ENCODE results near the gene CLEC3B.
"Not testable (repeated sequence)": the region's sequence is repeated elsewhere in the genome, so short reads cannot be mapped to it uniquely, and the experiment has no call there.

Gene CLEC3B

GRCh38 chr3:45026038-45026437, at the start of gene CLEC3B:
CLEC3B (plus strand) TSS chr3:45026303; CDS start chr3:45026363, 60 bp downstream.
- no peak for ATAC-seq

GRCh38 chr3:44981220-44981619, 44.9 kb upstream of the CLEC3B start:
- ATAC-seq, result no peak

DNA sequence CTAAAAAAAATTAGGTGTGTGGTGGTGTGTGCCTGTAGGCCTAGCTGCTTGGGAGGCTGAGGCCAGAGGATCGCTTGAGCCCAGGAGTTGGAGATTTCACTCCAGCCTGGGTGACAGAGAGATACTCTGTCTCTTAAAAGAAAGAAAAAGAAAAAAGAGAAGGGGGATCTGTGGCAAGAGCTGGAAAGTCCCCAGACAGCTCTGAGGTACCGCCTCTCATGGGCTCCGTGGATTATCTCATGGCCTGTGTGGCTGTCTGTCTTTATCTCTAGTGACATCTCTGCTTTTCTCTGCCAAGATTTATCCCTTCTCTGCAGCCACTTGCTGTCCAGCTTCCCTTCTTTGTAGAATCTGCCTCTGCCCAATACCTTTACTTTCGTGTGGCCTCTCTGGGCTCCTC, 44.4 kb upstream of the CLEC3B start:
- peak; percentile 42 to 50 for ATAC-seq

DNA sequence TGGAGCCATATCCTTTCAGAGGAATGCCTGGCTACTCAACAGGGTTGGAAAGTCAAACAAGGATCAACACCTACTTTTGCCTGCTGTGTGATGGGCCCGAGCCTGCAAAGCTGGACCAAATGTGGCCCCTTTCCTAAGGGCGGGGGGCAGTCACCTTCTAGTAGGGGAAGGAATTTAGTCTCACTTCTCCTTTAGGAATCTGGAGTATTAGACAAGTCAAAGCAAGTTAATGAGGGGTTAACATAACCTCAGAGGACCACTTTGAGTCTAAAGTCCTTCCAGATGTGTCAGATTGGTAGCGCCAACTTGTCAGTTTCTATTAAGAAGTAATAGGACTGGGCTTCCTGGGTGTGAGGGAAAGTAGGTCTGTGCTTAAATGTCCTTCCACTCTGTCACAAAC, 43.3 kb upstream of the CLEC3B start:
- no peak for ATAC-seq

GRCh38 chr3:44983484-44983941, 42.6 kb upstream of the CLEC3B start:
- no peak for ATAC-seq

- no peak for ATAC-seq
Observed at GRCh38 chr3:44984335-44984734, 41.8 kb upstream of the CLEC3B start.

- not testable (repeated sequence) for ATAC-seq
Observed at GRCh38 chr3:44986330-44986729, 39.8 kb upstream of the CLEC3B start.

- ATAC-seq, result no peak
Observed at GRCh38 chr3:44987332-44987731, 38.8 kb upstream of the CLEC3B start.

- peak in 1 of 2 donors; percentile 41 for ATAC-seq
Observed at GRCh38 chr3:44988073-44988472, 38.0 kb upstream of the CLEC3B start.

GRCh38 chr3:44989141-44989540, 37.0 kb upstream of the CLEC3B start:
- ATAC-seq, result no peak

DNA sequence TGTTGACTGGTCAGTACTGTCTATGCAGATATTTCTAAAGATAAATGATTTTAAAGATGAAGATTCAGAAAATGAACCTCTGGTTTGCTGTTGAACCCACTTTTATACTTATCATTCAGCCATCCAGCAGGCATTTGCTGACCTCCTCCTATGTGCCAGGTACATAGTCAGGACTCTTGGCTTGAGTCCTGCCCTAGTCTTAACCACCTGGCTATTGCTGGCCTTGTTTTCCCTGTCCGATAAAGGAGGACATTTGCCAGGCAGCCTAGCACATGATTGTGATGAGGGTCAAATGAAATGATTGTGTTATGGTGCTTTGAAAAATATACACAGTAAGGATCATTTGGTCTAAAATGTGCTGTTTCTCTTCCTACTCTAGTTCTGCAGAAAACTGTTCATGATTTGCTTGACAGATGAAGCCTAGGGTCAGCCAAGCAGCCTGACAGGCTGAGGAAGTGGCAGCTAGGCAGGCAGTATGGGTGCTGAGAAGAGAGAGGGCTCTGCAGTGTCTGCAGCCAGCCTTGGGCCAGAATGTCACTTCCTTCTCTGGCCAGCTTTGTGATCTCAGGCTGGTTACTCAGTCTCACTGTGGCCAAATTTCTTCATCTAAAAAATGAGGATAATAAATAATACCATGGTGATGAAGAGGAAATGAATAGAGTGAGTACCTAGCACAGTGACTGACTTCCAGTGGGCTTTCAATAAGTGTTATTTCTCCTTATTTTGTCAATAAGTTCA, 36.3 kb upstream of the CLEC3B start:
- ATAC-seq, result no peak

DNA sequence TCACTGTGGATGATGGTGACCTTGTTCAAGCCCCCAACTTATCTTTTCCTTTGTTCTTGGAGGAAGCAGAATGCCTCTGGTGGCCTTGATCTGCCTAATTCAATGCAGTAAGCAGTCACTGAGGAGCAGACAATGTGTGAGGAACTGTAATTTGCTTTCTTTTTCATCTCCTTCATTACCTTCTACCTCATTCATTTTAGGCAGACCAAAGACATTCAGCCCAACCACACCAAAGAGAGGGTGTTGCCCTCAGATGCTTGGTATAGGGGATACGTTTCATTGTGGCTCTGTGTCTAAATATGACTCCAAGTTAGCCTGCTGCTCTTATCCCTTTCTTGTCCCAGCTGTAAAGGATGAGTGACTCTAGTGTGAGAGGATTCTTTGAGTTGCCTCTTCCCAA, 34.8 kb upstream of the CLEC3B start:
- no peak for ATAC-seq

GRCh38 chr3:44992555-44993470, 33.3 kb upstream of the CLEC3B start:
- no peak for ATAC-seq

GRCh38 chr3:44993471-44994205, 32.5 kb upstream of the CLEC3B start:
- peak; percentile 44 to 50 for ATAC-seq

DNA sequence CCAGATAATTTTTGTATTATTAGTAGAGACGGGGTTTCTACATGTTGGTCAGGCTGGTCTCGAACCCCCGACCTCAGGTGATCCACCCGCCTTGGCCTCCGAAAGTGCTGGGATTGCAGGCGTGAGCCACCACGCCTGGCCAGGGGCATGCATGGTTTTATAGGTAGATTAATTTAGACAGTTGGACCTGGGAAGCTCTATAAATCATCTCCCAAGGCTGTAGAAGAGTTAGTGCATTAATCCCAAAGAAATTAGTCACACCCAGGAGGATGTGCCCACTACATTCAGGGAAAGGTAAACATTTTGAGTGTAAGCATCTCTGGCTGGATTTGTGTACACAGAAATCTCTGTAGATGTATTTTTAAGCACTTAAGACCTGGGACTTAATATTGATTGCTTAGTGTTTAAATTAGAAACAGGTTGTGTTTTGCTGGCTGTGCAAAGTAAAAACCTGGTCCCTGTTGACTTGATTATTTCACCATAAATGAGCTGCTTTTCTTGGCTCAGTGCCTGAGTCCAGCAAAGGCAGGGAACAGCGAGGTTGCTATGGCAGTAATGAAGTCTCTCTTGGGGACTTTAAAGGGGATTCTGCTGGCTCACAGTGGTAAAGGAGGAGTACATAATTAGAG, 30.8 kb upstream of the CLEC3B start:
- no peak for ATAC-seq

GRCh38 chr3:44996556-44996969, 29.5 kb upstream of the CLEC3B start:
- peak; percentile 68 to 79 for ATAC-seq

DNA sequence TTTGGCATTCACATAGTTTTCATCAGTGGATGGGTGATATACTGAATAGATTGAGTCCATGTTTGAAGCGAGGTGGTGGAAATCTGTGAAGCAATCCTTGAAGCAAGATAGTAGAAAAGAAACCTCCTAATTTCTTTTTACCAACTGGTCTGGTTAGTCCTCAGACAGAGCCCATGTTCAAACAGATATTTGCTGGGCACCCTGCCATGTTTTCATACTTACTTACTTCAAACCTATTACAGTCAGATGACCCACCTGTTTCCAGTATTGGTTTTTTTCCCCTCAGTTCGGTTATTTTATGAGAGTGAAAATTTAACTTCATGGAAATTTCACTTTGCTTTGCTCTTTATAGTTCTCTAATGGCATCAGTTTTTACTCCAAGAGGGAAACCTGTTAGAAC, 26.3 kb upstream of the CLEC3B start:
- ATAC-seq, result no peak

GRCh38 chr3:45000823-45001222, 25.3 kb upstream of the CLEC3B start:
- no peak for ATAC-seq

DNA sequence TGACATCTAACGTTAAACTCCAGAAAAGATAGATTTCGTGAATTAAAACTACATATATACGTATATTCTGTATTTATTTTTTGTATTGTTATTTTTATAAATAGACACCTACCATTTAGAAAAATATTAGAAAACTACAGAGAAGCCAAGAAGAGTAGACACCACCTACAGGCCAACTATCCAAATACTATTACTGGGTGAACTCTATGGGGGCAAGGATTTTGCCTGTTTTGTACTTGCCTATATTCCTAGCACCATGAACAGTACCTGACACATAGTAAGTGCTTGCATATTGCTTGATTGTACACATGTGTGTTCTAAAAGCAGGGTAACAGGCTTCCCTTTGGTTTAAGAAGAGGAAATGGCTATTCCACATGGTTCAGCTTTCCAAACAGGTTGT, 24.4 kb upstream of the CLEC3B start:
- ATAC-seq, result no peak

DNA sequence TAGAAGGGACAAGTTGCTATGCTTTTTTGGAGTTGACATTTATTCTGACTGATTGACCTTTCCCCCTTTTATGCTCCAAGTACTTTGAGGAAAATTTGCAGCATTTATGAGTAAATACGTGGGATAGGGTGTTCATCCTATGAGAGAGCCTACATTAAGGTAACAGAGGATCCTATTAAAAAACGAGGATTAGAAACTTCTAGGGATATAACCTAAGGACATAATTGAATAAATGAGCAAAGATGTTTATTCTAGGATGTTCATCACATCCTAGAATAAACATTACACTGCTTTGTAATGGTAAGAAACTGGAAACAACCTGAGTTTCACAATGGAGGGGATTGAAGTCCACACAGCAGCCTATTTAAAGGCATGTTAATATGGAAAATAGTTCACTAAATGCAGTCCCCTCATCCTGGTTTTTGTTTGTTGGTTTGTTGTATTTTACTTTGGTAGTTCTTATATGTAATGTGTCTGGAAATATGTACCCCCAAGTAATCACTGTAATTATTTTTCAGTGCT, 23.9 kb upstream of the CLEC3B start:
- ATAC-seq, result no peak

DNA sequence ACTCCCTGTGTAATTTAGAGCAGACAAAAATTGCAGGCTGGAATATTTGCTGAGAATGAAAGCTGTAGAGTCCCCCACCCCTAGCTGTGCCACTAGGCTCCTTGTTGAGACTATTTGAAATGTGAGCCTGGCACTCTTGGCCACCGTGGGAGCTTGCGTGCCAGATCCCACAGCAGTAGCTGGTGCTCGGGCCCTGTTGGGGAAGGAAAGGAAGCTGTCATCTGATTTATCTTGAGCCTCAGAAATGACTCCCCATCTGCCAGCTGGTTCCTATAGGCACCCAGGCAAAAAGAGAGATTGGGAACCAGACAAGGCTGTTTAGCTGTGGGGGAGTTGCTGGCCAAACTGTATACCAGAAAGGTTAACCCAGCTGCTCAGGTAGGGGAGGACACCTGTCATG, 23.4 kb upstream of the CLEC3B start:
- ATAC-seq, result no peak

DNA sequence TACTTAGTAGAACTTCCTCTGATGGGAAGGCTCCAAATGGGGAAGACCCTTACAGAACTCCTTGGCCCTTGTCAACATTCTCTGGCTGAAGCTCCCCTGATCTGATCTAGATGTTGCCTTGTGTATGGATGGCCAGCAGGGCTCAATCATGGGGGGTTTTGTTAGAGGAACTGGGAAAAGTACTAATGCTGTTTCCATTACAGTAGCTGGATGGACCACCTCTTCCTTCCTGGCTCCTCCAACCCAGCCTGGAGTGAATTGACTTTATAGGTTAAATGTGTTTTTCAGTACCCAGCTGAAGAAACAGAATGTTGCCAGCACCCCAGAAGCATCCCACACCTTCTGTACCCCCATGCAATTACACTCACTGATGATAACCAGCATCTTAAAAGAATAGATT, 22.7 kb upstream of the CLEC3B start:
- ATAC-seq, result no peak
